Testis (tissue), 3 donors: ENCODE measurements around the gene MYO1E. TPM values are rescaled to one million over a fixed set of nuclear protein-coding genes. Genes with fewer than 3 reads are reported as not detected.

Experiments
- DNase-seq: peaks from one replicate; pipeline ENCODE4 v3.0.0-alpha.2; 2019
- H3K27ac ChIP-seq, 2 donors: fragments of 200-600 bp; sonication (generic); one replicate each; pipeline ENCODE4 v1.5.1; 2019
- H3K27me3 ChIP-seq: fragments of 200-600 bp; sonication (generic); one replicate; pipeline ENCODE4 v1.5.1; 2019
- H3K36me3 ChIP-seq: fragments of 200-600 bp; sonication (generic); one replicate; pipeline ENCODE4 v1.5.1; 2017; ENCODE audit warnings: low read depth; ENCODE audit errors: missing control alignments
- H3K4me1 ChIP-seq: fragments of 200-600 bp; sonication (generic); one replicate; pipeline ENCODE4 v1.5.1; 2019
- H3K4me3 ChIP-seq, 2 donors: fragments of 200-600 bp; sonication (generic); one replicate each; pipeline ENCODE4 v1.5.1; 2017 to 2019
- H3K9me3 ChIP-seq: fragments of 200-600 bp; sonication (generic); one replicate; pipeline ENCODE4 v1.5.1; 2017
- CTCF ChIP-seq, 3 experiments: fragments of 450-650 bp in 2 of 3; fragments of 200-600 bp in 1 of 3; sonication (generic) in 1 of 3; IDR thresholded peaks; one replicate each; pipeline ENCODE4 v1.5.1; 2016 to 2019; ENCODE audit warnings: antibody characterized with exemption in 3 of 3, mild to moderate bottlenecking in 2 of 3, moderate library complexity in 1 of 3
- POLR2A ChIP-seq: fragments of 450-650 bp; IDR thresholded peaks from one replicate; pipeline ENCODE4 v1.6.1; 2017; ENCODE audit warnings: antibody characterized with exemption, mild to moderate bottlenecking, moderate library complexity
- WGBS, 2 donors: methylation state at CpG; one replicate each; pipeline ENCODE4 v1.1.5; 2018; 5-methylcytosine and 5-hydroxymethylcytosine counted together
- intact Hi-C: fragments of 100-400 bp; cut with DNase I; formaldehyde crosslinking; loops from one replicate; pipeline ENCODE4 v1.15.1; 2023; ENCODE audit warnings: low total_unique reads
- polyA plus RNA-seq: library from polyadenylated mRNA; stranded (reverse); fragments of 350-450 nt; fragmentation: Illumina TruSeq; extraction: RNeasy Lipid Tissue Mini Kit (QIAGEN cat#74804); gene quantifications from one replicate; pipeline ENCODE4 v1.2.3, GENCODE V29; 2014; ENCODE audit warnings: low read depth, low replicate concordance; ENCODE audit not compliant: insufficient read depth
- total RNA-seq, 2 donors: library from RNA; depleted of rRNA; stranded (reverse); fragments of >200 nt; gene quantifications; one replicate each; pipeline ENCODE4 v1.2.3, GENCODE V29; 2016

The MYO1E gene
- total and polyA plus RNA-seq, 3 donors from 2014 or later: 14.3 to 23.4 (median 22.5) TPM

GRCh38 chr15:59312205-59312604 lies 60.5 kb downstream of the MYO1E start:
- Histone ChIP-seq H3K4me3 (no peak overlapping the region), H3K36me3 (no peaks in the 10 kb centered on the region), H3K27me3 (no peaks in the 10 kb centered on the region), H3K27ac (no peak overlapping the region), H3K4me1 (peaks cover 11% of the 10 kb centered on the region), H3K9me3 (no peaks in the 10 kb centered on the region)
- 80 to 88% methylated on average over 7 of the region's 7 CpGs for WGBS, 2 donors
- TF ChIP-seq POLR2A (no peak), CTCF (IDR thresholded peaks at IDR 0.05) (no peak)
- no peak for DNase-seq
- intact Hi-C loops: no loop called here

- no peak for DNase-seq
- Histone ChIP-seq H3K27ac (no peak overlapping the region), H3K4me3 (no peak overlapping the region), H3K4me1 (peaks cover 8% of the 10 kb centered on the region), H3K27me3 (no peaks in the 10 kb centered on the region), H3K9me3 (no peaks in the 10 kb centered on the region), H3K36me3 (no peaks in the 10 kb centered on the region)
- intact Hi-C loops: no loop called here
- WGBS, 2 donors: 97 to 100% methylated on average over 7 to 8 of the region's 8 CpGs
- no peak for TF ChIP-seq POLR2A
- TF ChIP-seq CTCF (IDR thresholded peaks at IDR 0.05): no peak
Measured at GRCh38 chr15:59311195-59311594, 61.5 kb downstream of the MYO1E start.

- no peaks in the 10 kb centered on the region for H3K9me3 ChIP-seq
- TF ChIP-seq CTCF (IDR thresholded peaks at IDR 0.05) (no peak), POLR2A (no peak)
- H3K36me3 ChIP-seq: no peaks in the 10 kb centered on the region
- H3K4me1 ChIP-seq: peaks cover 6% of the 10 kb centered on the region
- 75 to 80% methylated on average over 5 of the region's 5 CpGs for WGBS, 2 donors
- no peak overlapping the region for H3K4me3 ChIP-seq
- no peak for DNase-seq
- H3K27ac ChIP-seq: no peak overlapping the region
- H3K27me3 ChIP-seq: no peaks in the 10 kb centered on the region
- intact Hi-C loops: no loop called here
Measured at GRCh38 chr15:59309405-59309804, 63.3 kb downstream of the MYO1E start.

- H3K36me3 ChIP-seq: no peaks in the 10 kb centered on the region
- H3K4me3 ChIP-seq: no peak overlapping the region
- peaks cover 4% of the 10 kb centered on the region for H3K4me1 ChIP-seq
- no peak overlapping the region for H3K27ac ChIP-seq
- intact Hi-C loops: no loop called here
- H3K9me3 ChIP-seq: no peaks in the 10 kb centered on the region
- TF ChIP-seq CTCF (IDR thresholded peaks at IDR 0.05) (no peak), POLR2A (no peak)
- no peak for DNase-seq
- no peaks in the 10 kb centered on the region for H3K27me3 ChIP-seq
- WGBS, 2 donors: 55 to 59% methylated on average over 6 of the region's 6 CpGs
Measured at GRCh38 chr15:59307165-59307537, 65.5 kb downstream of the MYO1E start.

- Histone ChIP-seq H3K4me3 (no peak overlapping the region), H3K27me3 (no peaks in the 10 kb centered on the region), H3K36me3 (no peaks in the 10 kb centered on the region), H3K9me3 (no peaks in the 10 kb centered on the region), H3K4me1 (peaks cover 4% of the 10 kb centered on the region), H3K27ac (no peak overlapping the region)
- TF ChIP-seq POLR2A (no peak), CTCF (IDR thresholded peaks at IDR 0.05) (no peak)
- intact Hi-C loops: no loop called here
- DNase-seq: no peak
- WGBS, 2 donors: 65 to 80% methylated on average over 7 of the region's 7 CpGs
Measured at GRCh38 chr15:59306520-59307164, 66.0 kb downstream of the MYO1E start.
